IMR-90 (cell line): Measurements from ENCODE around the gene SDHAF3.

Source experiments
- CEBPB ChIP-seq: IDR thresholded peaks from 2 replicates; pipeline ENCODE4 v1.6.1; 2012; ENCODE audit warnings: low read depth, low read length, improper control_type of control experiment
- FOS ChIP-seq: fragments of 150-350 bp; IDR thresholded peaks from 2 replicates; pipeline ENCODE4 v1.6.1; 2016; ENCODE audit warnings: low read depth, low read length
- POLR2A ChIP-seq: IDR thresholded peaks from 2 replicates; pipeline ENCODE4 v1.6.1; 2012; ENCODE audit warnings: mild to moderate bottlenecking, low read depth, low read length
- RAD21 ChIP-seq: IDR thresholded peaks from 2 replicates; pipeline ENCODE4 v1.6.1; 2012; ENCODE audit warnings: low read length, improper control_type of control experiment
- TF ChIP-seq, protein P1 (sequence below): conservative IDR thresholded peaks from 2 replicates; pipeline ENCODE4 v1.5.1; 2012; ENCODE audit warnings: mild to moderate bottlenecking, low read depth, low read length, improper control_type of control experiment
- TF ChIP-seq, protein P2 (sequence below): fragments of 150-350 bp; IDR thresholded peaks from 2 replicates; pipeline ENCODE4 v1.6.1; 2017; ENCODE audit warnings: mild to moderate bottlenecking, antibody characterized with exemption, low read length, low read depth

DNA sequence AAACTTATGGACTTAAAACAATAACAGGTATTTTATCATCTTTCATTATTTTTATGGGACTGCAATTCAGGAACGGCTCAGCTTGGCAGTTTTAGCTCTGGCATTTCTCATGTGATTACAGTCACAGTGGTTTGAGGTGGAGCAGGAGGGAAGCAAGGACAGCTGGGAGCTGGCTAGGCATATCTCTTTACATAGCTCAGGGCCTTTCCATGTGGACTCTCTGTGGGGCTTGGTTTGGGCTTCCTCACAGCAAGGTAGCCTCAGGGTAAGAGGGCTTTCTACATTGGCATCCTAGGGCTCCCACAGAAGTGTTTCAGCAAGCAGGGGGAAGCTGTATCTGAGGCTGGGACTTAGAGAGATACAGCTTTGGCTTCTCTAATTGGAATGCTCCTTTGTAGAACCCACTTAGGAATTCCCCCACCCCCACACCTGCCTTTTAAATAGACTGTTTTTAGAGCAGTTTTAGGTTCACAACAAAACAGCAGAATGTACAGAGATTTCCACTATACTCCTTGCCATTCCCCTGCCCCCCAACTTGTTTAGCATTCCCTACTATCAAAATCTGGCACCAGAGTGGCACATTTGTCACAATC, 26.6 kb upstream of the SDHAF3 start:
- TF ChIP-seq, protein P1, sequence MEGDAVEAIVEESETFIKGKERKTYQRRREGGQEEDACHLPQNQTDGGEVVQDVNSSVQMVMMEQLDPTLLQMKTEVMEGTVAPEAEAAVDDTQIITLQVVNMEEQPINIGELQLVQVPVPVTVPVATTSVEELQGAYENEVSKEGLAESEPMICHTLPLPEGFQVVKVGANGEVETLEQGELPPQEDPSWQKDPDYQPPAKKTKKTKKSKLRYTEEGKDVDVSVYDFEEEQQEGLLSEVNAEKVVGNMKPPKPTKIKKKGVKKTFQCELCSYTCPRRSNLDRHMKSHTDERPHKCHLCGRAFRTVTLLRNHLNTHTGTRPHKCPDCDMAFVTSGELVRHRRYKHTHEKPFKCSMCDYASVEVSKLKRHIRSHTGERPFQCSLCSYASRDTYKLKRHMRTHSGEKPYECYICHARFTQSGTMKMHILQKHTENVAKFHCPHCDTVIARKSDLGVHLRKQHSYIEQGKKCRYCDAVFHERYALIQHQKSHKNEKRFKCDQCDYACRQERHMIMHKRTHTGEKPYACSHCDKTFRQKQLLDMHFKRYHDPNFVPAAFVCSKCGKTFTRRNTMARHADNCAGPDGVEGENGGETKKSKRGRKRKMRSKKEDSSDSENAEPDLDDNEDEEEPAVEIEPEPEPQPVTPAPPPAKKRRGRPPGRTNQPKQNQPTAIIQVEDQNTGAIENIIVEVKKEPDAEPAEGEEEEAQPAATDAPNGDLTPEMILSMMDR: no peak
- TF ChIP-seq RAD21 (no peak), POLR2A (no peak), FOS (no peak), CEBPB (no peak)
- TF ChIP-seq, protein P2, sequence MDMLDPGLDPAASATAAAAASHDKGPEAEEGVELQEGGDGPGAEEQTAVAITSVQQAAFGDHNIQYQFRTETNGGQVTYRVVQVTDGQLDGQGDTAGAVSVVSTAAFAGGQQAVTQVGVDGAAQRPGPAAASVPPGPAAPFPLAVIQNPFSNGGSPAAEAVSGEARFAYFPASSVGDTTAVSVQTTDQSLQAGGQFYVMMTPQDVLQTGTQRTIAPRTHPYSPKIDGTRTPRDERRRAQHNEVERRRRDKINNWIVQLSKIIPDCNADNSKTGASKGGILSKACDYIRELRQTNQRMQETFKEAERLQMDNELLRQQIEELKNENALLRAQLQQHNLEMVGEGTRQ: no peak
